Astrocyte (in vitro differentiated cells and primary cell): ENCODE measurements around the gene ADARB2.

Experiments
- CTCF ChIP-seq: IDR thresholded peaks from 2 replicates; pipeline ENCODE4 v1.5.1; 2011; ENCODE audit warnings: low read depth, mild to moderate bottlenecking, inconsistent platforms, low read length, moderate library complexity; ENCODE audit not compliant: insufficient read depth
- EZH2 ChIP-seq: IDR thresholded peaks from 2 replicates; pipeline ENCODE4 v1.6.1; 2012; ENCODE audit warnings: mild to moderate bottlenecking, low read length, inconsistent platforms; ENCODE audit not compliant: insufficient read depth

- TF ChIP-seq CTCF (no peak), EZH2 (no peak)
These were observed 567.1 kb downstream of the ADARB2 start for GRCh38 chr10:1169981-1170866.
